ENCODE results near the gene PDPN.
"Not testable (repeated sequence)": the region's sequence is repeated elsewhere in the genome, so short reads cannot be mapped to it uniquely, and the experiment has no call there.

PDPN gene, protein sequence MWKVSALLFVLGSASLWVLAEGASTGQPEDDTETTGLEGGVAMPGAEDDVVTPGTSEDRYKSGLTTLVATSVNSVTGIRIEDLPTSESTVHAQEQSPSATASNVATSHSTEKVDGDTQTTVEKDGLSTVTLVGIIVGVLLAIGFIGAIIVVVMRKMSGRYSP

DNA sequence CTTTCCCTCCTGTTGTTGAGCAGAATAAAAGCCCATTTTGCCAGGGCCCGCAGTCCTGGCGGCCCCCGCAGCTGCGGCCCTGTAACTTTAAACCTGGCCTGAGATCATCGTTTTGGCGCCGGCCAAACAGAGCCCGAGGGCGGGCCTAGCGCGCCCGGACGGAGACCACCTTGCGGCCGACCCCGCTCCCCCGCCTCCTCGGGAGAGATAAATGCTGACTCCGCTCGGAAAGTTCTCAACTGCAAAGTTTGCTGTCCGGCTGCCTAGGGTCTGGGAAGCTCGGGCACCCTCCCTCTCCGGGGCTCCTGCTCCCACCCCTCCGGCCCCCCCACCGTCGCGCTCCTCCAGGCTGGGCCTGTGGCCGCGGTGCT lies at the start of gene PDPN:
TSS of gene PDPN (plus strand) at position 238 of the 371 bp plus-strand sequence. CDS start 202 bp downstream, outside the sequence.
- DNase-seq: peak; percentile 42

DNA sequence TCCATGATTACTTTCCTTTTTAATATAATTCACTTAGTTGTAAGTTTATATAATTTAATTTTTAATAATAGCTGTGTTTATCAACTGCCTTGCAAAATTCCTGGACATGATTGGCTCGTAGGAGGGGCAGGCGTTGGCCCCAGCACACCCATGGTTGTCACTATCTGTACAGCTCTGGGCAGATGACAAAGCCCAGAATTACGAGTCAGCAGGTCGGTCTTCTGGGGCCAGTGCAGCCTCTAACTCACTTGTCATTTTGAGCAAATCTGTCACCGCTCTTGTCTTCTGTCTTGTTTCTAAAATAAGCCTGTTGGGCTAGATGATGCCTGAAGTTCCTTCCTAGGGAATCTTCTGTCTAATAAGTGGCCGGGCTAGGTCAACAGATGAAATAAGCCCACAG lies 48.4 kb upstream of the PDPN start:
- no peak for DNase-seq

DNA sequence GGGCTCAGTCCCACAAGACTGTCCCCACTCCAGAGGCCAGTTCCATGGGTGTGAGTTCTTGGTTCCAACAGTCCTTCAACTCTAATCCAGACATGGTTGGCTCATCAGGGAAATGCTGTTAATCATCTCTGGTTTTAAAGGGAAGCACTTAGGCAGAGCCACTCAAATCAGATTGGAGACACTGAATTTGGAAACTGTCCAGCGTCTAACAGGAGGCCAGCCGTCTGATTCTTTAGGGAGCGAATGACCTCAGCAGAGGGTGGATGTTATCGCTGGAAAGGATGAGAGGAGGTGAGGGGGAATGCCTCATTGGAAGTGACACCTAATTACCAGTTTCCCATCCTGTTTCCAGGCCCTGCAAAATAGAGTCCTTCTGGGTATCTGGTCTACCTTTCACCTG lies 47.1 kb upstream of the PDPN start:
- no peak for DNase-seq

DNA sequence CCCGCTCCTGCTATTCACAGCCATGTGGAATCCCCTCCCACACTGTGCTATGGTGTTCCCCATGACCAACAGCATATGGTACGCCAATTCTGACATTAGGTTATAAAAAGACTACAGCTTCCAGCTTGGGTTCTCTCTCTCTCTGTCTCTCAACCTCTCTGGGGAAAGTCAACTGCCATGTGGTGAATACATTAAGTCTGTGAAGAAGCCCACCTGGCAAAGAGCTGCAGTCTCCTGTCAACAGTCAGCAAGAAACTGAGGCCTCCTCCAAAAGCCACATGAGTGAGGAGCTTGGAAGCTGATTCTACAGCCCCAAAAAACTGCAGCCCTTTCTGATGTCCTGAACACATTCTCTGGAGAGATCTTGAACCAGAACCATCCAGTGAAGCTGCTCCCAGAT lies 44.8 kb upstream of the PDPN start:
- no peak for DNase-seq

DNA sequence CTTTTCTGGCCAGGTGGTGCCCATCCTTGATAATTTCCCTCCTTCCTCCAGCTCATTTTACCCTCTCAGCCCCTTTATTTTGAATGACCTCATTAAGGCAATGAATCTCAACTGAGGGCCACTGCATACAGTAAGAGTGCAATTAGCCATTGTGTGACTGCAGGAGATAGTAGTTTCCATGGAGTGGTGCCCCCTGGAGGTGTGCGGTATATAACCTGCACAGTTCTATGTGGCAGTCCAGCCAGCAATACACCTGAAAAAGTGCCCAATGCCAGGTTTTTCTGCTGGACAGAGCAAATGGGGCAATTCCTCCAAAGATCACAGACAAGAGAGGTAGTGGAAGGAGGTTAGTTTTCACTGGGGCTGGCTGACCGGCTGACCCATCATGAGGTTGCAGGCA lies 43.9 kb upstream of the PDPN start:
- no peak for DNase-seq

DNA sequence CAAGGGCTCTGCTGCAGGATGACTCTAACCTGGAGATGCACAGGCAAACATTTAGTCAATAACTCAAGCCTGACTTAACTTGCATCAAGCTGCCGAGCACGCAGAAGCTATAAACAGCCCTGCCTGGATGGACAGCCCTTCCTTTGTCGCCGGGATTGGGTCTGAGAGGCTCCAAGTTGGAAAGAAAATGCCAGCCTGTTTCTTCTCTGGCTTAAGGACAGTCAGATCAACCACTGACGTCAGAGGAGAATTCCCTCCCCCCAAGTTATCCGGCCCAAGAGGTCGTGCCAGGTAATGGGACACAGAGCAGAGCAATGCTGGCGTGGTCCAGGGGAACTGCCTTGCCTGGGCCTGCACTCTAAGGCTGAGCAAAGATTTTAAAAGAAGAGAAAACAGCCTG lies 42.8 kb upstream of the PDPN start:
- DNase-seq: no peak

DNA sequence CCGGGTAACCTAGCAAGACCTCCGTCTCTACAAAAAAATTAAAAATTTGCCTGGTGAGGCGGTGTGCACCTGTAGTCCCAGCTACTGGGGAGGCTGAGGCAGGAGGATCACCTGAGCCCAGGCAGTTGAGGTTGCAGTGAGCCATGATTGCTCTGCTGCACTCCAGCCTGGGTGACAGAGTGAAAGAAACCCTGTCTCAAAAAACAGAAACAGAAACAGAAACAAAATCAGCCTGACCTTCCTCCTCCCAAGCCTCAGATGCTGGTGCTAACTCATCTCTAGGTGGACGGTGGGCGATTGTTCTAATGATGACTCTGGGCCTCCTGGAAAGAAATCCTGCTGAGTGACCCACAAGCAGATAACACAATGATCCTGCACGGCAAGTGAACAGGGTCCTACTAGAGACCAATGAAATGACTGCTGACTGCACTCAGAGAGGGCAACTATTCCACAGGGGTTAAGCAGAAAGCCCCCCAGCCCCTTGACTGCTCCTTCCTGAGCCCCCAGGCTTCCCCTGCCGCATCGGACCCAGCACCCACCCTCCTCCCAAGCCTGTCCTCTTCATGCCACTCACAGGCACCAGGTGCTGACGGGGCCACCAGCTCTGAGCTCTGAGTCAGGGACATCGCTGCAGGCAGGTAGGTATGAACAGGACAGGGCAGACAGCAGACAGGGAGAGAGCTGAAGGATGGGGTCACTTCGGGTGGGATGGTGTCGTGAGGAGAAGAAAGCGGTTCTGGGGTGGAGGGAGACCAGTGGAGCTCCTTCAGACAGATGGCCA lies 42.0 kb upstream of the PDPN start:
- DNase-seq: no peak

DNA sequence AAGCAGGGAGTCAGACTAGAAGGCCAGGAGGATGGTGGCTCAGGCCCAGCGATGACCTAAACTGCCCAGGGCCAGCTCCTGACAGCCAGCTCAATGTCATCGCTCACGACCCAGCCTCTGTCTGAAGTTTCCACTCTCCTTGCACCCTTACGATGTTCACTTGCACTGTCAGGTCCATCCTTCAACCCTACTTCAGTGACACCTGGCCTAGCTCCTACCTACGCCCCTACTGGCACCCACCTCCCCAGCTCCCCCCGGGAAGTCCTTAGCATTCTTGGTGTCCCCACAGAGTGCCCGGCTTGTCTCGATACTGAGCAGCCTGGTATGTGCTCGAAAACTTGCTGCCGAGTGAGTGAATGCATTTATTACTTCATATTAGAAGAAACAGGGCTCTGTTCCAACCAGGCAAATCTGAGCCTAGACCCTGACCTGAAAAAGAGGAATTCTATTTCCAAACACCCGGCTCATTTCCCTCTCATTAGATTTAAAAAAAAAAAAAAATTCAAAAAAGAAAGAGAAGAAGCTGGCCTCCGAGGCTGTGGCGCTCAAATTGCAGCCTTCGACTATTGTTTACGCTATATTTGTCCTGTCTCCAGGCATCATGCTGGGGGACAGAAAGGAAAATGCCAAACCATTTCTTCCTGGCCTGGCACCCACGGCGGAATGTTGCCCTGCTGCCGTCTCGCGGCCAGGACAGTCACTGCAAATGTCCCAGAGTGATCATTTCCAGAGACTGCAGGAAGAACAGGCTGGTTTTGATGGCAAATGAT lies 40.0 kb upstream of the PDPN start:
- DNase-seq: no peak

DNA sequence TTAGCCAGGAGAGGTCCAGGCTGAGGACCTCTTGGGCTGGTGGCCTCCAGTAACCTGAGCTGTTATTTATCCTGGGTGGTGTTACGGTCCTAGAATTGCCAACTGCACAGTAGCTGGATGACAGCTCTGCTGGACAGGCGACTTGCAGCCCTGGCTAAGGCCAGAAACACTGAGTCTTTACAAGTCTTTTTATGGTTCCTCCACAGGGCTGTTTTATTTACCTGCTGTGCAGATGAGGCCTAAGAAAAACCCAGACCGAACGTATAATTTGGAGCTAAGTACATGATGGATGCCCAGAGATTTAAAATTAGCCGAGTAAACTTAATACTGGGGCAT lies 39.4 kb upstream of the PDPN start:
- no peak for DNase-seq

DNA sequence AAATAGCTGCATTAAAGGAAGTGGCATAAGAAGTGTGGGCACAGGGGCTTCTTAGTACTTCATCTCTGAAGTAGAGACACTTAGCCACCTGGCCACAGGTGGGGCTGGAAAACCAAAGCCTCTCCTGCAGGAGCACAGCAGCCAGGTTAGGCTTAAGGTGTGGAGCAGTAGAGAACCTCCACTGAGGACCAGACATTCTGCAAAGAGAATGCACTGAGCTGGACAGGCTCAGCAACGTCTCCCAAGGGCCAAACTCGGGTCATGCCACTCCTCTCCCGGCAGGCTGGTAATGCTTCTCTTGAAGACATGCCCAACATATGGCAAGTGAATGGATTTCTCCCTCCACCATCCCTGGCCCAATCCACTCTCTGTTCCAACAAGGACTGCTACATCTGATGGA lies 36.8 kb upstream of the PDPN start:
- DNase-seq: no peak

DNA sequence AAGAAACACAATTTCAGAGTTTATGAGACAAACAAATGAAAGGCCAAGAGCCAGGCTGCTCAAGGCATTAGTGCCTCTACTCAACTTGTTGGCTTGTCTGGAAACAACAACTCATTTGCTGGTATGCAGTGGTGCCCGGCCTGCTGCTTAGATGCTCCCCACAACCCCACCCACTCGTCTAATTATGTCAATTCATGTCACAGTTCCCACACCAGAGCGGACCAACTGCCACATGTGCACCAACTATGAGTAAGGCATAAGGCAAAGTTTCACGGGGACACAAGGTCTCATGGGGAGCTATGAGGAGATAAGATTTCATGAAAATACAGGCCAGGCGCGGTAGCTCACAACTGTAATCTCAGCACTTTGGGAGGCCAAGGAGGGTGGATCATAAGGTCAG lies 35.4 kb upstream of the PDPN start:
- DNase-seq: no peak

DNA sequence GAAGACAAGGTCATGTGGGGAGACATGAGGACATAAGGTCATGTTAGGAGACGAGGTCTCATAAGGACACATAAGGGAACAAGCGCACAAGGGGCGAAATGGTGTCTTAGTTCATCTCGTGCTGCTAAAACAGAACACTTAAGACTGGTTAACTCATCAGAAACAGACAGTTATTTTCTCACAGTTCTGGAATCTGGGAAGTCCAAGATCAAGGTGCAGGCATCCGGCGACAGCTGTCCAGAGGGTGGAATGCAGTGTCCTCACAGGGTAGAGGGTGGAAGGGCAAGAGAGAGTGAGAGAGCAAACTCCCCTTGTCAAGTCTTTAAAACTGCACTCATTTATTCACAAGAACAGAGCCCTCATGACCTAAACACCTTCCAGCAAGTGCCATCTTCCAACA lies 34.6 kb upstream of the PDPN start:
- no peak for DNase-seq

DNA sequence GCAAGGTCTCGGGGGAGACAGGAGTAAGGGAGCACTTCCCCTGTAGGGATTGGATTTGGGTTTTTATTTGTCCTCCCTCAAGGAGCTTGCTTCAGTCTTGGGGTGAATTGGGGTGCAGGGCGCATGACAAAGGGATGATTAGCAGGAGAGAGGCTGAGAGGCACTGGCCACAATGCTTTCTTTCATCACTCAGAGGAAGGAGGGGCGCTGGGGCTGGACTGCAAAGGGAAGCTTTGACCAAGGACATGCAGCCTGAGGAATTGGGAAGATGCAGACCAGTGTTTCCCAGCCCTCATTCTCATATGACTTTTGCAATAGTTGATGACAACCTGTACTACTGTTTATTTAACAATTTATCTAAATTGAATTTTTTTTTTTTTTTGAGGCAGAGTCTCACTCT lies 34.1 kb upstream of the PDPN start:
- no peak for DNase-seq

DNA sequence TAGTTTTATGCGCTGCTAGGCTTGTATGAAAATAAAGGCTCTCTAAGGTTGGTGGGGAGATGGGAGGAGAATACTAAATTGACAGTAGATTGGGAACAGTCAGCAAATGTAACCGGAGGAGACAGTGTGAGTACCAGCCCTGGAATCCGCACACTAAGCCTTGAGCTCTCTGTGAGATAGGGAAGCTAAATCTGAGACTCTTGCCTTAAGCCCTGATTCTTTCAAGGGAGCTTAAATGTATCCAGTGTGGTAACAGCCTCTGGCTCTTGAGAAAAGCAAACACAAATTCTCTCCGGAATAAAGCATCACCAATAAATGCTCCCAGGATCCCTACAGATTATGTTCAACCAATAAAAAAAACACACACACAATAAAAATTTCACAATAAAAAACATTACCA lies 33.0 kb upstream of the PDPN start:
- DNase-seq: no peak

DNA sequence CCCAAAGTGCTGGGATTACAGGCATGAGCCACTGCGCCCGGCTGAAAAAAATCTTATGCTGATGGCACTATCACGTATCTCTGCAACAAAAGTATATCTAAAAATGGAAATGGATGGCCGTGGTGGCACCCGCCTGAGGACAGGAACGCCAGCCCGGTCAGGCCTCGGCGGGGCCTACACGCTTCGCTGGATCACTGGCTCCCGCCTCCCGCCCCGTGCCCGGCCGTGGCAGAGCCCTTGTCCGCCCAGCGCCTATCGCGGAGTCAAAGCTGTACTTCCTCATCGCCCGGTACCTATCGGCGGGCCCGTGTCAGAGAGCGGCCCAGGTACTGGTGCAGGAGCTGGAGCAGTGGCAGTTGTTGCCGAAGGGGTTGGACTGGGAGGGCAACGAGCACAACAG lies 28.8 kb upstream of the PDPN start:
- no peak for DNase-seq

DNA sequence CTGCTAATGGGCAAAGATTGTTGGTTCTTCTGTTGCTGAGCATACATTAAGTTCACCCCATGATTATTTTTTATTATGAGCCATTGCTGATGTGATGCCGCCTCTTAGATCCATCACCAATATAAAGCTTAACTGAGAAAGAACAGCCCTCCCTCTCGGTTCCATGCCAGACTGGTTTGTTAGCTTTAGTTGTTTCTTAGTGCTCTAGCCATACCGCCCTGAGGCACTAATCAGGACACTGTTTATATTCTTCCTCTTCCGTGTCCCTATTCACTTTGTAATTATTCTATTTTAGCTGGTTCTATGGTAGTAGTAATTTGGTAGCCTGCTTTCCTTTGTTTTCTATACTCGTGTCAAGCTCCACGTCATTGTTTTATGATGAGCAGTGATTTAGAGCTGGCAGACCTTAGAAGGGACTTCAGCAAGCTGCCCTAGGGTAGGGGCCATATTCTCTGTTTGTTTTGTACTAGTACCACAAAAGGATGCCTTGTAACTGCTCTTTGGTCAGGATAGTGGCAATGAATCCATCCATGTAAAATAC lies 27.3 kb upstream of the PDPN start:
- DNase-seq: no peak

DNA sequence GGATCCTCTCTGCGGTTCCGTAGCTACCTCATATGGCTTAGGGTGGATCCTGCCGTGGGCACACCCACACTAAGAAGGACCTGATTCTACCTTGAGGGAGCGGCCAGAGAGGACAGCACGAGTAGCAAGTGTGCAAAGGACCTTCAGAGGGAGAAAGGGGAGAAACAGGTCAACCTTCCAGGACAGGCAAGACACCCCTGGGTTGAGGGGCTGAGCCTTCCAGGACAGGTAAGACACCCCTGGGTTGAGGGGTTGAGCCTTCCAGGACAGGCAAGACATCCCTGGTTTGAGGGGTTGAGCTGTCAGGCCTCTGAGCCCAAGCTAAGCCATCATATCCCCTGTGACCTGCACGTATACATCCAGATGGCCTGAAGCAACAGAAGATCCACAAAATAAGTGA lies 23.1 kb upstream of the PDPN start:
- DNase-seq: no peak

DNA sequence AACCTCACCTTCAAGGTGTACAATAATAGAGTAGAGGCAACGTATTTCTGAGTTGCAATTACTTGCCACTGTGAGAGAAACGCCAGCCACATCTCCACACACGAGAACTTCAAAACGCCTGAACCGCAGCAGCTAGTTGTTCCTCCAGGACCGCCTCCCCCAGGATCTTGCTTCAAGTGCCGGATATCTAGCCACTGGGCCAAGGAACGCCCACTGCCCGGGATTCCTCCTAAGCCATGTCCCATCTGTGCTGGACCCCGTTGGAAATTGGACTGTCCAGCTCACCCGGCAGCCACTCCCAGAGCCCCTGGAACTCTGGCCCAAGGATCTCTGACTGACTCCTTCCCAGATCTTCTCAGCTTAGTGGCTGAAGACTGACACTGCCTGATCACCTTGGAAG lies 20.7 kb upstream of the PDPN start:
- DNase-seq: not testable (repeated sequence)

DNA sequence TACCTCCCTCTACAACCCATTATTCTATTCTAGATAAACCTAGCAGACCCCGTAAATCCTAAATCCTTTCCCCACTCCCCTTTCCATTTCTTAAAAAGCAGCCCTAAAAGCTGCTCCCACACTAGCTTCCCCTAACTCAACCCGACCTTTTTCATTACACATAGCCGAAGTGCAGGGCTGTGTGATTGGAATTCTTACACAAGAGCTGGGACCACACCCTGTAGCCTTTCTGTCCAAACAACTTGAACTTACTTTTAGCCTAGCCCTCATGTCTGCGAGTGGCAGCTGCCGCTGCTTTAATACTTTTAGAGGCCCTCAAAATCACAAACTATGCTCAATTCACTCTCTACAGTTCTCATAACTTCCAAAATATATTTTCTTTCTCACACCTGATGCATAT lies 19.6 kb upstream of the PDPN start:
- DNase-seq: no peak

DNA sequence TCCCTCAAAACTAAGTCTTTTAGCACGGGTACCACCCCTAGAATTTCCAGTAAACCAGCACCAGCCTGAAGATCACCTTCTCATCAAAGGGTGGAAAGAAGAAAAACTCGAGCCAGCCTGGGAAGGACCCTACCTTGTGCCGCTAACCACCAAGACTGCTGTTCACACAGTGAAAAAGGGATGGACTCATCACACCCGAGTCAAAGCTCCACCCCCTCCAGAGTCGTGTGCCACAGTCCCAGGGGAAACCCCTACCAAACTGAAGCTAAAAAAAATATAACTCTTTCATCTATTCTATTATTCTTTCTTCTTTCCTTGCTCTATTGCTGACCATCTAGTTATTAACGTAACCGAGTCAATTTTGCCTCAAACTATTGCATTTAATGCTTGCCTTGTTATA lies 13.2 kb upstream of the PDPN start:
- not testable (repeated sequence) for DNase-seq

DNA sequence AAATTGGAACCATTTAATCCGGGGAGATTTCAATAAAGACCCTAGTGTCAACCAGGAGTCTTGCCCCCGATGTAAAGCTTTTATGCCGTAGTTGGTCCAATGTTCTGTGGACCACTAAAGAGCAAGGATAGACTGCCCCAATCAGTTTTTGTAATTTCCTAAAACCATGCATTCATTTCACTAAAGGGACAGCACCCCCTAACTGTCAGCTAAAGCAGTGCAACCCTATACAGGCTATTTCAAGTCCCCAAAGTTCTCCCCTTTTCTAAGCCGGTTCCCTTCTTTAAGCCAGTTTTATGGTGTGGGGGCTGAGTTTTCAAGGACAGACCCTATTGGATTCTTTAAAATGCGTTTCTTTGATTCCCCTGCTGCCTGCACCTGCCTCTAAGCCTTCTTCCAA lies 12.7 kb upstream of the PDPN start:
- DNase-seq: no peak

DNA sequence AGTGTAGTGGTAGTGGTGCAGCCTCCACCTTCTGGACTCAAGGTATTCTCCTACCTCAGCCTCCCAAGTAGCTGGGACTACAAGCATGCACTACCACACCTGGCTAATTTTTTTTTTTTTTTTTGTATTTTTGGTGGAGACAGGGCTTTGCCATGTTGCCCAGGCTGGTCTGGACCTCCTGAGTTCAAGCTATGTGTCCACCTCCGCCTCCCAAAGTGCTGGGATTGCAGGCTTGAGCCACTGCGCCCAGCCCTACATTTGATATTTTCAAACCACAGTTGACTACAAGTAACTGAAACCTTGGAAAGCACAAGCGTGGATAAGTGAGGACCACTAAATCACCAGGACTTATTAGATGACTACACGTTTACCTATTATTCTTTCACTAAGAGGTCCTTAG lies 10.0 kb upstream of the PDPN start:
- no peak for DNase-seq

DNA sequence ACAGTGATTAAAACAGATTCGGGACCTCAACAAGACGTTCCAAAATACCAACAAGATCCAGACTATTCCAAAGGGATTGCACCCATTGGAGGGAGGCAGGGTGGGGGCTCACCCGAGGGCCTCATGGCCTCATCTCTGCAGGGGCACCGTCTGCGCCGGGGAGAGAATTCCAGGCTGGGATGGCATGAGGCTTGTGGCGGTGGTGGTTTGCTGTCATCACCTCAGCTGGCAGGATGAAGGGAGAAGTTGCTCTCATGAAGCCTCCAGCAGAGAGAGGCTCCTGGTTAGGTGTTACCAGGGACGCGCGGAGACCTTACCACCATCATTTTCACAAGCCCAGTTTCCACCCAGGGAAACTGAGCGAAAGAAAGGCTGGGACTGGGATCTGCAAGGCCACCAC lies 6.7 kb upstream of the PDPN start:
- DNase-seq: no peak

DNA sequence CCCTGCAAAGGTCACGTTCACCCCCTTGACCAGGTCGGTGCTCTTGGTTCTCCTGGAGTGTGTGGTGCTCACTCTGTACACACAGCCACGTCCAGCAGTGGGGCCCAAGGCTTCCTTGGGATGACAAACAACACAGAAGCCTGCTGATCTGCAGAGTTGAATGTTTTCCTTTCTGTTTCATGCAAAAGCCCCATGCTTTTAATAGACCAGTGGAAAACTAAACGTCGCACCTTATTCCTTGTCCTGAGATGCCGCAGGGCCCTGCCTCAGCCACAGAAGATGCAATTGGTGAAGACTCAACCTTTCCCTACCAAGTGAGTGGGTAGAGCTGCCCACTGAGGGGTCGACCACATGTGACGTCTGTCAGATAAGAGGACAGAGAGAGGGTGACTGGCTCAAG lies 5.8 kb upstream of the PDPN start:
- no peak for DNase-seq
